ENCODE results near the gene TRDN. TPM values are rescaled to one million over a fixed set of nuclear protein-coding genes. Genes with fewer than 3 reads are reported as not detected.

Gene TRDN
- total RNA-seq, result not detected

GRCh38 chr6:123636782-123637181 is at the start of gene TRDN:
Gene TRDN (minus strand): TSS chr6:123636950. CDS start chr6:123636775, 175 bp downstream.
- DNase-seq, result no peak
- Histone ChIP-seq H3K27me3 (no peaks in the 10 kb centered on the region), H3K27ac (no peak within 1 kb of the TSS), H3K4me3 (replicated peaks in 1 of 3) (no peak within 1 kb of the TSS), H3K4me1 (no peaks in the 10 kb centered on the region), H3K36me3 (no peaks in the 10 kb centered on the region), H3K9me3 (no peaks in the 10 kb centered on the region)
- intact Hi-C loops (cut with DNase I), result no loop called here
- no peak for TF ChIP-seq POLR2A (IDR thresholded peaks at IDR 0.05)
- TF ChIP-seq CTCF (IDR thresholded peaks at IDR 0.05), result no peak
- 48 to 56% methylated on average over 3 of the region's 3 CpGs for WGBS, 2 donors

- H3K27me3 ChIP-seq, result no peaks in the 10 kb centered on the region
- no peak overlapping the region for H3K4me3 ChIP-seq (replicated peaks in 1 of 3)
- intact Hi-C loops (cut with DNase I), result no loop called here
- no peak overlapping the region for H3K27ac ChIP-seq
- 73 to 86% methylated on average over 1 of the region's 1 CpG for WGBS, 2 donors
- no peak for DNase-seq
- H3K36me3 ChIP-seq, result no peaks in the 10 kb centered on the region
- no peaks in the 10 kb centered on the region for H3K4me1 ChIP-seq
- TF ChIP-seq CTCF (IDR thresholded peaks at IDR 0.05) (no peak), POLR2A (IDR thresholded peaks at IDR 0.05) (no peak)
- no peaks in the 10 kb centered on the region for H3K9me3 ChIP-seq
These were observed 45.3 kb upstream of the TRDN start for GRCh38 chr6:123681957-123682462.

GRCh38 chr6:123677897-123678296 is 41.1 kb upstream of the TRDN start:
- TF ChIP-seq CTCF (IDR thresholded peaks at IDR 0.05), result no peak
- no peak for TF ChIP-seq POLR2A (IDR thresholded peaks at IDR 0.05)
- WGBS, 2 donors, result 73 to 82% methylated on average over 4 of the region's 4 CpGs
- no peaks in the 10 kb centered on the region for H3K9me3 ChIP-seq
- H3K27ac ChIP-seq, result no peak overlapping the region
- intact Hi-C loops (cut with DNase I), result no loop called here
- H3K4me3 ChIP-seq (replicated peaks in 1 of 3), result no peak overlapping the region
- no peaks in the 10 kb centered on the region for H3K36me3 ChIP-seq
- no peak for DNase-seq
- no peaks in the 10 kb centered on the region for H3K27me3 ChIP-seq
- no peaks in the 10 kb centered on the region for H3K4me1 ChIP-seq

- WGBS, 2 donors, result 90 to 92% methylated on average over 1 of the region's 1 CpG
- TF ChIP-seq POLR2A (IDR thresholded peaks at IDR 0.05) (no peak), CTCF (IDR thresholded peaks at IDR 0.05) (no peak)
- Histone ChIP-seq H3K4me1 (no peaks in the 10 kb centered on the region), H3K36me3 (no peaks in the 10 kb centered on the region), H3K27ac (no peak overlapping the region), H3K27me3 (no peaks in the 10 kb centered on the region), H3K4me3 (replicated peaks in 1 of 3) (no peak overlapping the region), H3K9me3 (no peaks in the 10 kb centered on the region)
- intact Hi-C loops (cut with DNase I), result no loop called here
- DNase-seq, result no peak
These were observed 40.0 kb upstream of the TRDN start for GRCh38 chr6:123676793-123677192.

GRCh38 chr6:123668965-123669591 is 32.3 kb upstream of the TRDN start:
- H3K9me3 ChIP-seq, result no peaks in the 10 kb centered on the region
- no peaks in the 10 kb centered on the region for H3K27me3 ChIP-seq
- 85 to 86% methylated on average over 3 of the region's 3 CpGs for WGBS, 2 donors
- TF ChIP-seq CTCF (IDR thresholded peaks at IDR 0.05) (no peak), POLR2A (IDR thresholded peaks at IDR 0.05) (no peak)
- no peak for DNase-seq
- H3K36me3 ChIP-seq, result no peaks in the 10 kb centered on the region
- intact Hi-C loops (cut with DNase I), result no loop called here
- H3K4me3 ChIP-seq (replicated peaks in 1 of 3), result no peak overlapping the region
- H3K27ac ChIP-seq, result no peak overlapping the region
- H3K4me1 ChIP-seq, result no peaks in the 10 kb centered on the region
